ENCODE measurements around the gene PTPRK.
A peak's percentile ranks its signal among the peaks of the same experiment; 100 is the strongest.

Gene PTPRK

DNA sequence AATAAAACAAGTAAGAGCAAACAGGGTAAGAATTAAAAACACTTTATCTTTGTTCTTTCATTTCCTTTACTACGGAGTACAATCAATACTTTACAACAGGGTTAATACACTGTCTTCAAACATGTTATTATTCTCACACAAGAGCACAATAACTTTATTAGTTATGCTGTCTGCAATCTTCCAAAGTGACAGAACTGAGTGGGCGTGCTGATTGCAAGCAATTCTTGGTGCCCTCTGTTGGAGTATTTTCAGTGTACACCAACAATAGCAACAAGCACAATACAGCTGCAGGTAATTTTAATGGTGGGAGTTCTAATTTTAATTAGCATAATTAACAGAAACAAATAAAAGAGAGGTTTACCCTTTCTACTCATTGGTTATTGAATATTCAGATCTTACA, 33.9 kb upstream of the PTPRK start:
- DNase-seq (ENCODE audit: low read depth), result no peak
- H3K4me3 ChIP-seq (ENCODE audit: control insufficient read depth, low read depth, low read length), result no peak overlapping the region
- TF ChIP-seq CTCF (IDR thresholded peaks at IDR 0.05; ENCODE audit: control insufficient read depth, insufficient read depth, low read depth, low read length, missing control alignments), result peak; percentile 23

DNA sequence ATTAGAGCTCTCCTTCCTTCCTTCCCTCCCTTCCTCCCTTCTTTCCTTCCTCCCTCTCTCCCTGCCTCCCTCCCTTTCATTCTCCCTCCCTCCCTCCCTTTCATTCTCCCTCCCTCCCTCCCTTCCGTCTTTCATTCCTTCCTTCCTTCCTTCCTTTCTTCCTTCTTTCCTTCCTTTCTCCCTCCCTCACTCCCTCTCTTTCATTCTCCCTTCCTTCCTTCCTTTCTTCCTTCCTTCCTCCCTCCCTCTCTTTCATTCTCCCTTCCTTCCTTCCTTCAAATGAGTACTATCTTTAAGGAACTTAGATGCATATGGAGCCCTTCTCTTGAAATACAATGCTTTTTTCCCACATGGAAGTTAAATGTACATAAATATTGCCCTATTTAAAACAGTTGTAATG, 20.9 kb upstream of the PTPRK start:
- no peak for TF ChIP-seq CTCF (IDR thresholded peaks at IDR 0.05; ENCODE audit: control insufficient read depth, insufficient read depth, low read depth, low read length, missing control alignments)
- DNase-seq (ENCODE audit: low read depth), result no peak
- no peak overlapping the region for H3K4me3 ChIP-seq (ENCODE audit: control insufficient read depth, low read depth, low read length)

DNA sequence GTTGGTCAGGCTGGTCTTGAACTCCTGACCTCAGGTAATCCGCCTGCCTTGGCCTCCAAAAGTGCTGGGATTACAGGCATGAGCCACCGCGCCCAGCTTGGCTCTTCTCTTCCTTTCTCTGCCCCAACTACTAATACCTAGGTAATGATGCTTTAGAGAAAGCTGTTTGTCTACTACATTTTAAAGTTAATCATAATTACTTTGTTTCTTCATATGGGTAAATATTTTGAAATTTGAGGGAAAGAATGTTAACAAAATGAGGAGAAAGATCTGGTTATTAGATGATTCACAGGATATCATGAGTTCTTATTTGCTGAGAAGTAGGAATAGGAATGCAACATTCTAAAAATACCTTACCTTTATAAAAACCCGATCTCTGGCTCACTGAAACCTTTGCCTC, 18.4 kb upstream of the PTPRK start:
- H3K4me3 ChIP-seq (ENCODE audit: control insufficient read depth, low read depth, low read length), result no peak overlapping the region
- DNase-seq (ENCODE audit: low read depth), result no peak
- TF ChIP-seq CTCF (IDR thresholded peaks at IDR 0.05; ENCODE audit: control insufficient read depth, insufficient read depth, low read depth, low read length, missing control alignments), result no peak

- no peak overlapping the region for H3K4me3 ChIP-seq (ENCODE audit: control insufficient read depth, low read depth, low read length)
- DNase-seq (ENCODE audit: low read depth), result no peak
- no peak for TF ChIP-seq CTCF (IDR thresholded peaks at IDR 0.05; ENCODE audit: control insufficient read depth, insufficient read depth, low read depth, low read length, missing control alignments)
Measured at GRCh38 chr6:128532827-128533226, 12.4 kb upstream of the PTPRK start.

DNA sequence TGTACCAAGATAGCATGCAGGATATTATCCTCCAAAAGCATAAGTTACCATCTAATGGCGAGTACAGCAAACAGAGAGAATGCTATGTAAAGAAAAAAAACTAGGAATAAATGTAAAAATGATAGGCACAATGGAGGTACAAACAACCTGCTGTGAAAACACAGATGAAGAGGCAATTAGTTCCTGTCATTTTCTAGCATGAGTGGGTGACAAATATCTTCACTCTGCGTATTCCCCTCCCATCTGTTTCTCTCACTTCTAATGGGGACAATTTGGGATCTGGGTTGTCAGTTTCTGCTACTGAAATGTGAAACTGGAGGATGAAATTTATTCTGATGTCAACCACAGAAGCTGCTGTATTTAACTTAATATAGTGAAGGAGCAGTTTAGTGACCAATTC, 11.7 kb upstream of the PTPRK start:
- no peak overlapping the region for H3K4me3 ChIP-seq (ENCODE audit: control insufficient read depth, low read depth, low read length)
- TF ChIP-seq CTCF (IDR thresholded peaks at IDR 0.05; ENCODE audit: control insufficient read depth, insufficient read depth, low read depth, low read length, missing control alignments), result no peak
- DNase-seq (ENCODE audit: low read depth), result no peak

GRCh38 chr6:128531696-128532095, 11.3 kb upstream of the PTPRK start:
- H3K4me3 ChIP-seq (ENCODE audit: control insufficient read depth, low read depth, low read length), result no peak overlapping the region
- DNase-seq (ENCODE audit: low read depth), result no peak
- TF ChIP-seq CTCF (IDR thresholded peaks at IDR 0.05; ENCODE audit: control insufficient read depth, insufficient read depth, low read depth, low read length, missing control alignments), result no peak

- no peak for TF ChIP-seq CTCF (IDR thresholded peaks at IDR 0.05; ENCODE audit: control insufficient read depth, insufficient read depth, low read depth, low read length, missing control alignments)
- no peak overlapping the region for H3K4me3 ChIP-seq (ENCODE audit: control insufficient read depth, low read depth, low read length)
- DNase-seq (ENCODE audit: low read depth), result no peak
Measured at GRCh38 chr6:128528241-128528640, 7.8 kb upstream of the PTPRK start.
